Kidney epithelial cell (primary cell): Measurements from ENCODE around the gene DHX8. TPM values are rescaled to one million over a fixed set of nuclear protein-coding genes. Genes with fewer than 3 reads are reported as not detected.
A peak's percentile ranks its signal among the peaks of the same experiment; 100 is the strongest.

Experiments used
- DNase-seq: peaks from one replicate; pipeline ENCODE4 v3.0.0-alpha.2; 2010; ENCODE audit warnings: low read depth
- H3K27me3 ChIP-seq: 2 replicates; pipeline ENCODE4 v1.6.0; 2011; ENCODE audit warnings: low read length; ENCODE audit not compliant: control insufficient read depth, insufficient read depth
- H3K36me3 ChIP-seq: 2 replicates; pipeline ENCODE4 v1.5.1; 2011; ENCODE audit warnings: low read length; ENCODE audit not compliant: control insufficient read depth, insufficient read depth
- H3K4me3 ChIP-seq: 2 replicates; pipeline ENCODE4 v1.5.1; 2011; ENCODE audit warnings: low read depth, mild to moderate bottlenecking, control low read depth, low read length
- total RNA-seq: library from RNA; depleted of rRNA; stranded (reverse); fragments of >200 nt; gene quantifications from 2 replicates; pipeline ENCODE4 v1.2.3, GENCODE V29; 2015
- TF ChIP-seq, protein P1 (sequence below): IDR thresholded peaks from 2 replicates; pipeline ENCODE4 v1.5.1; 2011; ENCODE audit warnings: mild to moderate bottlenecking, moderate library complexity, low read length, control low read depth, inconsistent platforms; ENCODE audit not compliant: insufficient read depth, poor library complexity, severe bottlenecking

DHX8 gene
- total RNA-seq, 1 donor from 2014 or later: 29.9 TPM

DNA sequence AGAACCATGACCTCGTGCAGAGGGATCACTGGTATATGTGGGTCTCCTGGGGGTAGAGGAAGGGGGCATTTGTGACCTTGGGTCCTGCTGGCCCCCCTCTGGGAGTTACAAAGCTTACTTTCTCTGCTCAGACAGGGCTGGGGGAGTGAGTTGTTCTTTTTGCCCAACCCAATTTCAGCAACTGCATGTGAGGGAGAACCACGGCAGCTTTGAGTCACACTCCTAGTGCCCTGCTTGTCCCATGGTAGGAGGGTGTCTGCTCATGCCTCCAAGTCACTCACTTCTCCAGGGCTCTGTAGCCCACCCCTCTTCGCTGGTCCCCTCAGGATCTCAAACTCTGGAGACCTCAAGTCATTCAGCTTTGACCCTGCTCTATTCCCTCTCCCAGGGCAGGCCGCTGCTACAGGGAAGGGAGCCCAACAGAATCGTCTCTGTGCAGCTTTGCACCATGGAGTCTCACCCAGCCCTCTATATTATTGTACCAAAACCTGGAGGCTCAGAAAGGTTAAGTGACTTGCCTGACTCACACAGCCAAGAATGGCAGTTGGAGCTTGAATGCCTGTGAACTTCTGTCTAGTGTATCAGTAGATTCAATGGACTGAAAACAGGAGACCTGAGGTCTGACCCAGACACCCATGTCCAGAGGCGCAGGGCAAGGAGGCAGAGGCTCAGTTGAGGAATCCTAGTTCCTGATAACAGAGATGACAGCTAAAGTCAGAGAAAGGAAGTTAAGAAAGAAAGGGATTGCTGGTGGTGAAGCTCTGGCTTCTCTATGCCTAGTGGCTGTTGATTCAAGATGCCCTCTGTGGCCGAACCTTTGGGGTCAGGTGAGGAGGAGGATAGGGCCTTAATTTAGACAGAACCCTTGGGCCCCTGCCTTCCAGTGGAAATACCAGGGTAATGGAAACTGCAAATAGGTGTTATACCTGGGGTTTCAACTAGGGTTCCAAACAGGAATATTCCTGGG is 77.0 kb downstream of the DHX8 start:
- Histone ChIP-seq H3K36me3 (no peaks in the 10 kb centered on the region), H3K27me3 (peaks cover 7% of the 10 kb centered on the region), H3K4me3 (no peak overlapping the region)
- TF ChIP-seq, protein P1, sequence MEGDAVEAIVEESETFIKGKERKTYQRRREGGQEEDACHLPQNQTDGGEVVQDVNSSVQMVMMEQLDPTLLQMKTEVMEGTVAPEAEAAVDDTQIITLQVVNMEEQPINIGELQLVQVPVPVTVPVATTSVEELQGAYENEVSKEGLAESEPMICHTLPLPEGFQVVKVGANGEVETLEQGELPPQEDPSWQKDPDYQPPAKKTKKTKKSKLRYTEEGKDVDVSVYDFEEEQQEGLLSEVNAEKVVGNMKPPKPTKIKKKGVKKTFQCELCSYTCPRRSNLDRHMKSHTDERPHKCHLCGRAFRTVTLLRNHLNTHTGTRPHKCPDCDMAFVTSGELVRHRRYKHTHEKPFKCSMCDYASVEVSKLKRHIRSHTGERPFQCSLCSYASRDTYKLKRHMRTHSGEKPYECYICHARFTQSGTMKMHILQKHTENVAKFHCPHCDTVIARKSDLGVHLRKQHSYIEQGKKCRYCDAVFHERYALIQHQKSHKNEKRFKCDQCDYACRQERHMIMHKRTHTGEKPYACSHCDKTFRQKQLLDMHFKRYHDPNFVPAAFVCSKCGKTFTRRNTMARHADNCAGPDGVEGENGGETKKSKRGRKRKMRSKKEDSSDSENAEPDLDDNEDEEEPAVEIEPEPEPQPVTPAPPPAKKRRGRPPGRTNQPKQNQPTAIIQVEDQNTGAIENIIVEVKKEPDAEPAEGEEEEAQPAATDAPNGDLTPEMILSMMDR: no peak
- no peak for DNase-seq

DNA sequence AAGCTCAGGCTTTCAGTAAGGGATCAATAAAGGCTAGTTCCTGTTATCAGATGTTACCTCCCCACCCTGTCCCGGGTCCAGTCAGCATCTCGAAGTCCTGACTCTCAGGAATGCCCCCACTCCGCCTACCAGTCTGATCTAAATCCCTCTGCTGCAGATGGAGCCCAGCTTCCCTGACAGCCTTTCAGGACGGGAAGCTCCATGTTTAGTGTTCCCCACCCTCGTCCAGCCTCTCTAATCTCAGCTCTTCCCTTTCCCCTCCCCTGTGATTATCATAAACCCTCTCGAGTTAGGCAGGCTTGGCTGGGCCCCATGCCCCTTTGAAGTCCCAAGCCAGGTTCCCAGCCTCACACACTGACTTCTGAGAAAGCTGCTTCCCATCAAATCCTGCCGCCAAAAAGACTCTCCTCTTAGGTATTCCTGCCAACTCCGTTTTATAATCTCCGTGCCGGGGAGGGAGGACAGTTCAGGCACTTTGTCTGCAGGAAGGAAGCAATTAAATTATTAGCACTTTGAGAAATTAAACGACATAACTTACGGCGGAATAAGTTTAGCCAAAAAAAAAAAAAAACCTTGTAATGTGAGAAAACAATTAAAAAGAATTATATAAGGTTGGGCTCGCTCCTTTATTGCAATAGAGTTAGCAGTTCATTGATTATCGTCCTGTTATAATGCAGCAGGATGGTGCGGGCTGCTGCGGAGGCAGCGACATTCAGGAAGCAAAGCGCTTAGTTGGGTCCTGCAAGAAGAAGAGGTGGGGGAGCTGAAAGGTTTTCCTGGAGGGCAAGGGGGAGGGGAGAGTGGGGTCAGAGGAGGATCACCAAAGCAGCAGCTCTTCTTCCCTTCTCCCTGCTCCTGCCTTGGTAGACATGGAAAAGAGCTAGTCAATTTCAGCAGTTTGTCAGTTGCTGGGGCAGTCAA is 79.2 kb downstream of the DHX8 start:
- TF ChIP-seq, protein P1: no peak
- H3K4me3 ChIP-seq: no peak overlapping the region
- no peak for DNase-seq
- no peaks in the 10 kb centered on the region for H3K36me3 ChIP-seq
- H3K27me3 ChIP-seq: peaks cover 7% of the 10 kb centered on the region

DNA sequence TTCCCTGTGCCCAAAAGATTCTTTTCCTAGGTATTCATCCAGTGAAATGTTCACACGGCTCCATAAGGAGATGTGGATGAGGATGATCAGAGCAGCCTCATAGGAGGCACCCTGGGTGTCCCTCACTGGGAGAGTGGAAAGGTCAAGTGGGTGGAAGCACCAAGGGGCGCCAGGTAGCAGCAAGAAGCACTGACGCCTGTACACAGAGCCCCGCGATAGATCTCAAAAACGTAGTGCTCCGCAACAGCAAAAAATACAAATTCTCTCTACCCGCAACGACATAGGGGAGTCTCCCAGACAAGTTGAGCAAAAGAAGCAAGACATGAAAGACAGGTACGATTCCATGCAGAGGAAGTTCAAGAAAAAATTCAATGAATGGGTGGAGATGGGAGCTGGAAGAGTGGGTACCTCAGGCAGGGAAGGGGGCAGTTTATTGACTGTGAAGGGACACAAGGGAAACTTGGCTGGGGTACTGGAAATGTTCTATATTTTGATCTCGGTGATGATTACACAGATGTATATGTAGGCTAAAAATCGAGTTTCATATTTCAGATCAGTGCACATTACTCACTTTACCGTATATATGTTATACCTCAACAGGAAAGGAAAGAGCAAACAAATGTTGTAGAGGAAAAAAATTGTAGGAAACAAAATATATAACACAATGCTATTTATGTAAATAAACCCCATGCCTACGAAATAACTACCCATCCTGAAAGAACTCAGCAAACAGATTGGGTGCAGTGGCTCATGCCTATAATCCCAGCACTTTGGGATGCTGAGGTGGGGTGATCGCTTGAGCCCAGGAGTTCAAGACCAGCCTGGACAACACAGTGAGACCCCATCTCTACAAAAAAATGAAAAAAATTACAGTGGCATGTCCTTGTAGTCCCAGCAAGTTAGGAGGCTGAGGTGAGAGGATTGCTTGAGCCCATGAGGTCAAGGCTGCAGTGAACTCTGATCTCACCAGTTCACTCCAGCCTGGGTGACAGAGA is 80.1 kb downstream of the DHX8 start:
- Histone ChIP-seq H3K27me3 (peaks cover 7% of the 10 kb centered on the region), H3K4me3 (no peak overlapping the region), H3K36me3 (no peaks in the 10 kb centered on the region)
- TF ChIP-seq, protein P1: no peak
- DNase-seq: no peak

DNA sequence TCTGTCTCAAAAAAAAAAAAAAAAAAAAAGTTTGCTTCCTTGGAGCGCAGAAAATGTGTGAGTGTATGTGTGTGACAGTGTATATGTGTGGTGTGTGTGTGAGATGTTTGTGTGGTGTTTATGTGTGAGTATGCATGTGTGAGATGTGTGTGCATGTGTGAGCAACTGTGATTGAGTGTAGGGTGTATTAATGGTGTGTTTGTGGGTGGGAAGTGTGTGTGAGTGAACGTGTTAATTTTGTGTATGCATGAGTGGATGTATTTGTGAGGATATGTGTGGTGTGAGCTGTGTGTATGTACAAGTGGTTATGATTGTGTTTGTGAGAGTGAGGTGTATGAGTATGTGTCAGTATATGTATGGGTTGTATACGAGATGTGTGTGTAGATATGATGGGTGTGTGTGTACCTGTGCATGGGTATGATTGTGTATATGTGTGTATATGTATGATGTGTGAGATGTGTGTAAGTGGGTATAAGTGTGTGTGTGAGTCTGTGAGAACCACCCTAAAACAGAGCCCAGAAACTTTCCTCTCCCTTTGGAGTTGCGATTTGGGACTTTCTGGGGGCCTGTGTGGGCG is 84.8 kb downstream of the DHX8 start:
- TF ChIP-seq, protein P1: no peak
- no peak overlapping the region for H3K4me3 ChIP-seq
- DNase-seq: no peak
- peaks cover under 1% of the 10 kb centered on the region for H3K27me3 ChIP-seq
- H3K36me3 ChIP-seq: no peaks in the 10 kb centered on the region

DNA sequence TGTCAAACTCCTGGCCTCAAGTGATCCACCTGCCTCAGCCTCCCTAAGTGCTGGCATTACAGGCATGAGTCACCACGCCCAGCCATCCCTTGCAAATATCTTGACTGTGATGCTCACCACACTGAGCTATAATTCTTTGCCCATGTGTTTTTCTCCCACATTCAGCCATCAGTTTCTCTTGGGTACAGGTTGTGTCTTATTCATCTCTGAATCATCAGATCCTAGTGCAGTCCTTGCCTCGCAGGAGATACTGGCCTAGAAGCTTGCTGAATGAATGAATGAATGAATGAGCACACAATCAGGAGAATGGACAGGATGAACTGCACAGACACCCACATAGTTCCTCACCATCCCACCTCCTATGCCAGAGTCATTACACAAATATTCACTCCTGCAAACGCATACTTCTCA is 86.7 kb downstream of the DHX8 start:
- TF ChIP-seq, protein P1: no peak

More for the DNA sequence above, 86.7 kb downstream of the DHX8 start:
- DNase-seq: peak; percentile 92
- Histone ChIP-seq H3K36me3 (no peaks in the 10 kb centered on the region), H3K4me3 (no peak overlapping the region), H3K27me3 (no peaks in the 10 kb centered on the region)
